Upper lobe of left lung (tissue), 4 donors: ENCODE measurements around the gene INTS4.

Experiments
- POLR2A ChIP-seq, 4 donors: fragments of 450-650 bp; IDR thresholded peaks; one replicate each; pipeline ENCODE4 v1.5.1; 2016 to 2017; ENCODE audit warnings: antibody characterized with exemption in 4 of 4, mild to moderate bottlenecking in 2 of 4
- TF ChIP-seq, protein P1 (sequence below), 6 experiments: fragments of 450-650 bp in 4 of 6; fragments of 200-600 bp in 2 of 6; sonication (generic) in 2 of 6; IDR thresholded peaks; one replicate each; pipeline ENCODE4 v1.5.1; 2016 to 2019; ENCODE audit warnings: antibody characterized with exemption in 6 of 6

DNA sequence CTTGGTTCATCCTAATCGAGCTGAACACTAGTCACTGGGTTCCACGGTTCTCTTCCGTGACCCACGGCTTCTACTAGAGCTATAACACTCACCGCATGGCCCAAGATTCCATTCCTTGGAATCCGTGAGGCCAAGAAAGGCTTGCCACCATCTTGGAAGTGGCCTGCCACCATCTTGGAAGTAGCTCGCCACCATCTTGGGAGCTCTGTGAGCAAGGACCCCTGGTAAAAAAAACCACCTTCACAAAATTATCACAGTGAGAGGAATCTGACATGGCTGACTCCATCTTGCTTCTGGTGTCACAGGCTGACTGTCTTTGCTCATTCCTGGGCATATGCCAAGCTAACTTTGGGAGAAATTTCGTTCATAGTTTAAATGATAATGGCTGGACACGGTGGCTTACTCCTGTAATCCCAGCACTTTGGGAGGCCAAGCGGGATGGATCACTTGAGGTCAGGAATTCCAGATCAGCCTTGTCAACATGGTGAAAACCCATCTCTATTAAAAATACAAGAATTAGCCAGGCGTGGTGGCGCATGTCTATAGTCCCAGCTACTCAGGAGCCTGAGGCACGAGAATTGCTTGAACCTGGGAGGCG is 47.5 kb upstream of the INTS4 start:
- TF ChIP-seq, protein P1, sequence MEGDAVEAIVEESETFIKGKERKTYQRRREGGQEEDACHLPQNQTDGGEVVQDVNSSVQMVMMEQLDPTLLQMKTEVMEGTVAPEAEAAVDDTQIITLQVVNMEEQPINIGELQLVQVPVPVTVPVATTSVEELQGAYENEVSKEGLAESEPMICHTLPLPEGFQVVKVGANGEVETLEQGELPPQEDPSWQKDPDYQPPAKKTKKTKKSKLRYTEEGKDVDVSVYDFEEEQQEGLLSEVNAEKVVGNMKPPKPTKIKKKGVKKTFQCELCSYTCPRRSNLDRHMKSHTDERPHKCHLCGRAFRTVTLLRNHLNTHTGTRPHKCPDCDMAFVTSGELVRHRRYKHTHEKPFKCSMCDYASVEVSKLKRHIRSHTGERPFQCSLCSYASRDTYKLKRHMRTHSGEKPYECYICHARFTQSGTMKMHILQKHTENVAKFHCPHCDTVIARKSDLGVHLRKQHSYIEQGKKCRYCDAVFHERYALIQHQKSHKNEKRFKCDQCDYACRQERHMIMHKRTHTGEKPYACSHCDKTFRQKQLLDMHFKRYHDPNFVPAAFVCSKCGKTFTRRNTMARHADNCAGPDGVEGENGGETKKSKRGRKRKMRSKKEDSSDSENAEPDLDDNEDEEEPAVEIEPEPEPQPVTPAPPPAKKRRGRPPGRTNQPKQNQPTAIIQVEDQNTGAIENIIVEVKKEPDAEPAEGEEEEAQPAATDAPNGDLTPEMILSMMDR (IDR thresholded peaks at IDR 0.05), result no peak
- TF ChIP-seq POLR2A (IDR thresholded peaks at IDR 0.05), result no peak
